ENCODE data around the gene PHETA1. TPM values are rescaled to one million over a fixed set of nuclear protein-coding genes. Genes with fewer than 3 reads are reported as not detected.
A peak's percentile ranks its signal among the peaks of the same experiment; 100 is the strongest.

PHETA1 gene
- total and polyA plus RNA-seq, 2 of the 13 experiments (the other 11 are each of a cell fraction or from before 2014, with no cell fraction given), result 11.3 to 20.8 TPM

- TF ChIP-seq IKZF4 (CRISPR knock-in tag; IDR thresholded peaks at IDR 0.05; ENCODE audit: borderline replicate concordance, low read depth, not compliant biosample characterization), result no peak
- no peak for TF ChIP-seq SAP130 (CRISPR knock-in tag; IDR thresholded peaks at IDR 0.05; ENCODE audit: low read depth)
- TF ChIP-seq, protein P1, sequence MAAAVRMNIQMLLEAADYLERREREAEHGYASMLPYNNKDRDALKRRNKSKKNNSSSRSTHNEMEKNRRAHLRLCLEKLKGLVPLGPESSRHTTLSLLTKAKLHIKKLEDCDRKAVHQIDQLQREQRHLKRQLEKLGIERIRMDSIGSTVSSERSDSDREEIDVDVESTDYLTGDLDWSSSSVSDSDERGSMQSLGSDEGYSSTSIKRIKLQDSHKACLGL (CRISPR knock-in tag; IDR thresholded peaks at IDR 0.05), result no peak
- no peak for TF ChIP-seq SATB2 (CRISPR knock-in tag; IDR thresholded peaks at IDR 0.05)
- no peak for TF ChIP-seq RBM39 (IDR thresholded peaks at IDR 0.05; ENCODE audit: low read depth, low read length, poor library complexity, severe bottlenecking)
- no peak for TF ChIP-seq CHCHD3 (CRISPR knock-in tag; IDR thresholded peaks at IDR 0.05)
- TF ChIP-seq BRD4 (CRISPR knock-in tag; IDR thresholded peaks at IDR 0.05), result no peak
- TF ChIP-seq, protein P2, sequence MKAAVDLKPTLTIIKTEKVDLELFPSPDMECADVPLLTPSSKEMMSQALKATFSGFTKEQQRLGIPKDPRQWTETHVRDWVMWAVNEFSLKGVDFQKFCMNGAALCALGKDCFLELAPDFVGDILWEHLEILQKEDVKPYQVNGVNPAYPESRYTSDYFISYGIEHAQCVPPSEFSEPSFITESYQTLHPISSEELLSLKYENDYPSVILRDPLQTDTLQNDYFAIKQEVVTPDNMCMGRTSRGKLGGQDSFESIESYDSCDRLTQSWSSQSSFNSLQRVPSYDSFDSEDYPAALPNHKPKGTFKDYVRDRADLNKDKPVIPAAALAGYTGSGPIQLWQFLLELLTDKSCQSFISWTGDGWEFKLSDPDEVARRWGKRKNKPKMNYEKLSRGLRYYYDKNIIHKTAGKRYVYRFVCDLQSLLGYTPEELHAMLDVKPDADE (CRISPR knock-in tag; IDR thresholded peaks at IDR 0.05), result no peak
- TF ChIP-seq SALL2 (CRISPR knock-in tag; IDR thresholded peaks at IDR 0.05), result no peak
- peak; percentile 75 for TF ChIP-seq RAD21 (CRISPR knock-in tag; IDR thresholded peaks at IDR 0.05)
- TF ChIP-seq ZNF430 (CRISPR knock-in tag; IDR thresholded peaks at IDR 0.05), result no peak
- TF ChIP-seq AHDC1 (CRISPR knock-in tag; IDR thresholded peaks at IDR 0.05; ENCODE audit: borderline replicate concordance), result no peak
- TF ChIP-seq PCBP1 (IDR thresholded peaks at IDR 0.05; ENCODE audit: borderline replicate concordance, low read depth, low read length), result no peak
- peak; percentile 28; the same call in 1 of the 2 replicates for TF ChIP-seq SALL1 (CRISPR knock-in tag; IDR thresholded peaks at IDR 0.05)
- peak; percentile 82 for TF ChIP-seq CEBPB (IDR thresholded peaks at IDR 0.05; ENCODE audit: borderline replicate concordance, low read depth, low read length)
- no peak for TF ChIP-seq REXO4 (CRISPR knock-in tag; IDR thresholded peaks at IDR 0.05; ENCODE audit: borderline replicate concordance)
- no peak for TF ChIP-seq SIN3A (IDR thresholded peaks at IDR 0.05; ENCODE audit: borderline replicate concordance, low read depth, low read length)
- no peak for TF ChIP-seq ETV6 (CRISPR knock-in tag; conservative IDR thresholded peaks at IDR 0.05)
- no peak for TF ChIP-seq ZNF281 (CRISPR knock-in tag; IDR thresholded peaks at IDR 0.05; ENCODE audit: borderline replicate concordance)
- no peak for TF ChIP-seq MYNN (CRISPR knock-in tag; IDR thresholded peaks at IDR 0.05; ENCODE audit: low read depth)
- TF ChIP-seq ZNF788 (CRISPR knock-in tag; IDR thresholded peaks at IDR 0.05; ENCODE audit: borderline replicate concordance), result 0 out of 2 replicates have a peak, but pooled peaks have one; percentile 44
These were observed 55.0 kb downstream of the PHETA1 start (continued) for GRCh38 chr12:111313833-111314259.
